ENCODE measurements around the gene FRMD5. TPM values are rescaled to one million over a fixed set of nuclear protein-coding genes. Genes with fewer than 3 reads are reported as not detected.

FRMD5 gene
- total RNA-seq, 1 donor from 2014 or later, result 0.49 TPM

- Histone ChIP-seq H3K36me3 (no peaks in the 10 kb centered on the region), H3K4me3 (no peak overlapping the region), H3K27ac (no peak overlapping the region), H3K4me1 (no peaks in the 10 kb centered on the region), H3K9me3 (no peaks in the 10 kb centered on the region), H3K27me3 (no peaks in the 10 kb centered on the region)
- intact Hi-C loops (cut with DNase I), result no loop called here
- no peak for DNase-seq (ENCODE audit: extremely low spot score in 2 of 2)
- TF ChIP-seq CTCF (IDR thresholded peaks at IDR 0.05) (no peak), POLR2A (IDR thresholded peaks at IDR 0.05) (no peak), POLR2AphosphoS5 (IDR thresholded peaks at IDR 0.05; ENCODE audit: insufficient read depth in 1 of 2, low read depth in 1 of 2) (no peak)
These were observed 69.2 kb downstream of the FRMD5 start for GRCh38 chr15:44125879-44126278.

DNA sequence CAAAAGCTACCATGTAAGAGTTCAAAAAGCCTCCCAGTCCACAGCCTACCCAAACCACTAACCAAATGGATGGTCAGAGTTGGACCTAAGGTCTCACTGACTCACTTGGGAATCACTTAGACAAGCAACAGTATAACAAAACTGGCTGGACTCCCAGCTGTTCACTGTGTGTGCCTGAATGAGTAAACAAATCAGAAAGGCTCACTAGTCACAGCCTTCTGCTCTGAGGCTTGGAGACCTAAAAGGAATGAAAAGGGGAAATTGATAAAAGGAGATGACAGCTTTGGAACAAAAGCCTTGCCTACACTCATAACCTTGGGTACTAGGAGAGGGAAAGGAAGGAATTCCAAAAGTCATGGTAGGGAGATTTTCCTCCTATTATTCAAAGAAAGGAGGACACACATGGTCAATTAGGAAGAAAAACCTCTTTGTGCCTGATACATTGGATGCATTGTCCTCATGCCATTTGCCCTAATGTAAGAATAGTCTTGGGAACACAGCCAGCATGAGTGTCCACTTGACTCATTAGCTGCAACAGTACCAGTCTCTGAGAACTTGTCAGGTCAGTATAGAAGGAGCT lies 92.3 kb downstream of the FRMD5 start:
- TF ChIP-seq CTCF (IDR thresholded peaks at IDR 0.05) (no peak), POLR2A (IDR thresholded peaks at IDR 0.05) (no peak), POLR2AphosphoS5 (IDR thresholded peaks at IDR 0.05; ENCODE audit: insufficient read depth in 1 of 2, low read depth in 1 of 2) (no peak)
- Histone ChIP-seq H3K36me3 (no peaks in the 10 kb centered on the region), H3K27me3 (no peaks in the 10 kb centered on the region), H3K9me3 (no peaks in the 10 kb centered on the region), H3K27ac (no peak overlapping the region), H3K4me1 (no peaks in the 10 kb centered on the region), H3K4me3 (no peak overlapping the region)
- DNase-seq (ENCODE audit: extremely low spot score in 2 of 2), result no peak
- intact Hi-C loops (cut with DNase I), result no loop called here

- Histone ChIP-seq H3K4me1 (no peaks in the 10 kb centered on the region), H3K27ac (no peak overlapping the region), H3K27me3 (no peaks in the 10 kb centered on the region), H3K4me3 (no peak overlapping the region), H3K9me3 (no peaks in the 10 kb centered on the region), H3K36me3 (no peaks in the 10 kb centered on the region)
- DNase-seq (ENCODE audit: extremely low spot score in 2 of 2), result no peak
- TF ChIP-seq POLR2AphosphoS5 (IDR thresholded peaks at IDR 0.05; ENCODE audit: insufficient read depth in 1 of 2, low read depth in 1 of 2), result no peak
- no peak for TF ChIP-seq POLR2A (IDR thresholded peaks at IDR 0.05)
- no peak for TF ChIP-seq CTCF (IDR thresholded peaks at IDR 0.05)
- intact Hi-C loops (cut with DNase I), result no loop called here
These were observed 93.1 kb downstream of the FRMD5 start for GRCh38 chr15:44101944-44102343.

GRCh38 chr15:44101286-44101685 lies 93.8 kb downstream of the FRMD5 start:
- Histone ChIP-seq H3K4me1 (no peaks in the 10 kb centered on the region), H3K27me3 (no peaks in the 10 kb centered on the region), H3K36me3 (no peaks in the 10 kb centered on the region), H3K27ac (no peak overlapping the region), H3K9me3 (no peaks in the 10 kb centered on the region), H3K4me3 (no peak overlapping the region)
- TF ChIP-seq CTCF (IDR thresholded peaks at IDR 0.05), result no peak
- DNase-seq (ENCODE audit: extremely low spot score in 2 of 2), result no peak
- intact Hi-C loops (cut with DNase I), result no loop called here

GRCh38 chr15:44099671-44100070 lies 95.4 kb downstream of the FRMD5 start:
- intact Hi-C loops (cut with DNase I), result no loop called here

More at GRCh38 chr15:44099671-44100070, 95.4 kb downstream of the FRMD5 start:
- H3K27ac ChIP-seq, result no peak overlapping the region
- H3K36me3 ChIP-seq, result no peaks in the 10 kb centered on the region
- no peaks in the 10 kb centered on the region for H3K4me1 ChIP-seq
- DNase-seq (ENCODE audit: extremely low spot score in 2 of 2), result no peak
- H3K27me3 ChIP-seq, result no peaks in the 10 kb centered on the region
- H3K9me3 ChIP-seq, result no peaks in the 10 kb centered on the region
- no peak overlapping the region for H3K4me3 ChIP-seq
- no peak for TF ChIP-seq CTCF (IDR thresholded peaks at IDR 0.05)
- TF ChIP-seq POLR2A (IDR thresholded peaks at IDR 0.05), result no peak
- TF ChIP-seq POLR2AphosphoS5 (IDR thresholded peaks at IDR 0.05; ENCODE audit: insufficient read depth in 1 of 2, low read depth in 1 of 2), result no peak
